ENCODE data around the gene B4GALT6. TPM values are rescaled to one million over a fixed set of nuclear protein-coding genes. Genes with fewer than 3 reads are reported as not detected.

Gene B4GALT6
- polyA plus RNA-seq, 1 donor (not counting 4 experiments of a cell fraction or from before 2014, with no cell fraction given): 7.1 TPM

DNA sequence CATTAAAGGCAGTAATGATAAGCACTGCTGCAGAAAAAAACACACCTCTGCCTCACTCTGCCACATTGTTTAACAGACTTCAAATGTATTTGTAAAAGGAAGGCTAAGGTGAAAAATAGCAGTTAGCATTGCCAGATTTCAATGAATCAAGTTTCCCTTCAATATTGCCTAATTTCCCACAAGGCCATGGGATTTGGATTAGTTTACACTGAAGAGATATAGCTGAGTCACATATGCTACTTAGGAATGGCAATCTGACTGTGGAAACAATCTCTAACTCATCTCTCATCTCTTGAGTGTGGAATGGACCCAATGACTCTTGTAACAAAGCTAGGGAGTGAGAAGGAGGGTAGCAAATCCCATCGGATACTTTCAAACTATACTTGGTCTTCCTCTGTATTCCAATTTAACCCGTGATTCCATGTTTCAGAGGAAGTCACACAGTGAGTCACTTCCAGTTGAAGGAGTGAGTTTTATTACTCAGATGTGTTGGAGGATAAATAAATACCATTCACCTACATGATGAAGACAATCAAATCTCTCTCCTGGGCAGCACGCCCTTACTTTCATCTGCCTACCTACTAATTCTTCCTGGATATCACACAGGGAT is 5.1 kb downstream of the B4GALT6 start:
- Histone ChIP-seq H3K9me3 (ENCODE audit: control insufficient read depth, low read depth, low read length) (no peaks in the 10 kb centered on the region), H3K4me1 (ENCODE audit: control insufficient read depth, extremely low read depth, insufficient read depth, low read length) (peaks cover 40% of the 10 kb centered on the region), H3K36me3 (ENCODE audit: control insufficient read depth in 2 of 2, extremely low read depth in 1 of 2, insufficient read depth in 2 of 2, low read length in 2 of 2) (no peaks in the 10 kb centered on the region), H3K9me1 (ENCODE audit: control insufficient read depth, extremely low read depth, insufficient read depth, low read length) (no peaks in the 10 kb centered on the region), H4K20me1 (ENCODE audit: control insufficient read depth, extremely low read depth, insufficient read depth, low read length) (no peaks in the 10 kb centered on the region), H3K27me3 (ENCODE audit: control insufficient read depth, extremely low read depth, insufficient read depth, low read length) (no peaks in the 10 kb centered on the region), H3K79me2 (ENCODE audit: control insufficient read depth, insufficient read depth, low read length) (peaks cover 15% of the 10 kb centered on the region), H3K27ac (ENCODE audit: control insufficient read depth, insufficient read depth, low read length) (peak overlapping the region; percentile 85), H3K9ac (ENCODE audit: control insufficient read depth, extremely low read depth, insufficient read depth, low read length) (no peak overlapping the region), H3K4me3 (ENCODE audit: control insufficient read depth in 2 of 3, extremely low read depth in 1 of 3, insufficient read depth in 2 of 3, low read depth in 1 of 3, low read length in 3 of 3) (no peak overlapping the region), H3K4me2 (ENCODE audit: control insufficient read depth, extremely low read depth, insufficient read depth, low read depth, low read length) (peak overlapping the region; percentile 77), H2AFZ (ENCODE audit: control insufficient read depth, low read length) (peak overlapping the region; percentile 88)
- FAIRE-seq: peak; percentile 87
- dilution Hi-C loops (cut with MboI; ENCODE audit: extremely low pct_ligation_motif_present, low sequenced_read_pairs): no loop called here
- no peak for DNase-seq (ENCODE audit: low read depth, low spot score)
- TF ChIP-seq, protein P1, sequence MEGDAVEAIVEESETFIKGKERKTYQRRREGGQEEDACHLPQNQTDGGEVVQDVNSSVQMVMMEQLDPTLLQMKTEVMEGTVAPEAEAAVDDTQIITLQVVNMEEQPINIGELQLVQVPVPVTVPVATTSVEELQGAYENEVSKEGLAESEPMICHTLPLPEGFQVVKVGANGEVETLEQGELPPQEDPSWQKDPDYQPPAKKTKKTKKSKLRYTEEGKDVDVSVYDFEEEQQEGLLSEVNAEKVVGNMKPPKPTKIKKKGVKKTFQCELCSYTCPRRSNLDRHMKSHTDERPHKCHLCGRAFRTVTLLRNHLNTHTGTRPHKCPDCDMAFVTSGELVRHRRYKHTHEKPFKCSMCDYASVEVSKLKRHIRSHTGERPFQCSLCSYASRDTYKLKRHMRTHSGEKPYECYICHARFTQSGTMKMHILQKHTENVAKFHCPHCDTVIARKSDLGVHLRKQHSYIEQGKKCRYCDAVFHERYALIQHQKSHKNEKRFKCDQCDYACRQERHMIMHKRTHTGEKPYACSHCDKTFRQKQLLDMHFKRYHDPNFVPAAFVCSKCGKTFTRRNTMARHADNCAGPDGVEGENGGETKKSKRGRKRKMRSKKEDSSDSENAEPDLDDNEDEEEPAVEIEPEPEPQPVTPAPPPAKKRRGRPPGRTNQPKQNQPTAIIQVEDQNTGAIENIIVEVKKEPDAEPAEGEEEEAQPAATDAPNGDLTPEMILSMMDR (optimal IDR thresholded peaks at IDR 0.05 in 1 of 3, IDR thresholded peaks at IDR 0.05 in 1 of 3, conservative IDR thresholded peaks at IDR 0.05 in 1 of 3; ENCODE audit: extremely low read depth in 1 of 3, insufficient read depth in 2 of 3, low read length in 3 of 3): no peak

DNA sequence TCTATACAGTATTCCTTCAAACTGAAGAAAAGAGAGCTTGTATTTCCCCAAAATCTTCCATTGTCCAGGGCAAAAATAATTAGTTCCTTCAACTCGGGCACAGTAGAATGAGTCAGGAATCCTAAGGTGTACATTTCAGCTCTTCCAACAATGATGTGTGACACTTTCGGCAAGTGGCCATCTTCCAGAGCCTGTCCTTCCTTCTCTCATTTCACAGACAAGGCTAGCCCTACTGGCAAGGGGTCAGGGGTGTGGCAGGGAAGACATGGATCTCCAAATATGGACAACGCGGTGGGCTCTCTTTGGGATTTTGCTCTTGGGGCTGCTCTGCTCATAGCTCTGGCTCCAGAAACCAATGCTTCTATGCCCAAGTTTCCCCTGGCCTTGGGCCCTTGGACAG is 6.0 kb downstream of the B4GALT6 start:
- Histone ChIP-seq H3K4me2 (ENCODE audit: control insufficient read depth, extremely low read depth, insufficient read depth, low read depth, low read length) (peak overlapping the region; percentile 77), H3K9me1 (ENCODE audit: control insufficient read depth, extremely low read depth, insufficient read depth, low read length) (no peaks in the 10 kb centered on the region), H2AFZ (ENCODE audit: control insufficient read depth, low read length) (no peak overlapping the region), H3K27me3 (ENCODE audit: control insufficient read depth, extremely low read depth, insufficient read depth, low read length) (no peaks in the 10 kb centered on the region), H3K4me1 (ENCODE audit: control insufficient read depth, extremely low read depth, insufficient read depth, low read length) (peaks cover 35% of the 10 kb centered on the region), H3K36me3 (ENCODE audit: control insufficient read depth in 2 of 2, extremely low read depth in 1 of 2, insufficient read depth in 2 of 2, low read length in 2 of 2) (no peaks in the 10 kb centered on the region), H3K9ac (ENCODE audit: control insufficient read depth, extremely low read depth, insufficient read depth, low read length) (no peak overlapping the region), H3K79me2 (ENCODE audit: control insufficient read depth, insufficient read depth, low read length) (peaks cover 15% of the 10 kb centered on the region), H4K20me1 (ENCODE audit: control insufficient read depth, extremely low read depth, insufficient read depth, low read length) (no peaks in the 10 kb centered on the region), H3K4me3 (ENCODE audit: control insufficient read depth in 2 of 3, extremely low read depth in 1 of 3, insufficient read depth in 2 of 3, low read depth in 1 of 3, low read length in 3 of 3) (no peak overlapping the region), H3K27ac (ENCODE audit: control insufficient read depth, insufficient read depth, low read length) (peak overlapping the region; percentile 85), H3K9me3 (ENCODE audit: control insufficient read depth, low read depth, low read length) (no peaks in the 10 kb centered on the region)
- DNase-seq (ENCODE audit: low read depth, low spot score) (no peak), FAIRE-seq (no peak)
- no peak for TF ChIP-seq EZH2 (IDR thresholded peaks at IDR 0.05; ENCODE audit: low read length)
- TF ChIP-seq, protein P1 (optimal IDR thresholded peaks at IDR 0.05 in 1 of 3, IDR thresholded peaks at IDR 0.05 in 1 of 3, conservative IDR thresholded peaks at IDR 0.05 in 1 of 3; ENCODE audit: extremely low read depth in 1 of 3, insufficient read depth in 2 of 3, low read length in 3 of 3): no peak
- dilution Hi-C loops (cut with MboI; ENCODE audit: extremely low pct_ligation_motif_present, low sequenced_read_pairs): no loop called here

All from keratinocyte (primary cell).